Measurements from ENCODE around the gene RFX5. TPM values are rescaled to one million over a fixed set of nuclear protein-coding genes. Genes with fewer than 3 reads are reported as not detected.

RFX5 gene
- total and polyA plus RNA-seq, 2 donors (not counting 3 experiments of a cell fraction or from before 2014, with no cell fraction given) = 23.5 to 52.8 TPM

GRCh38 chr1:151384584-151384983, 37.5 kb upstream of the RFX5 start:
- dilution Hi-C loops (cut with MboI; ENCODE audit: extremely low pct_ligation_motif_present, low sequenced_read_pairs) (no loop called here), intact Hi-C loops (cut with micrococcal nuclease) (no loop called here)
- no peaks in the 10 kb centered on the region for H3K36me3 ChIP-seq (ENCODE audit: control insufficient read depth in 2 of 2, extremely low read depth in 1 of 2, insufficient read depth in 2 of 2, low read length in 2 of 2)
- FAIRE-seq (no peak), DNase-seq (ENCODE audit: low read depth, low spot score) (no peak)
- CTCF ChIA-PET = interaction anchor here (1.9 to 2.7 kb wide), 3 partner anchors 9 to 44 kb away, joined by 7 to 9 read pairs (median 7); no protein-coding TSS in a partner anchor
- H3K9me3 ChIP-seq (replicated peaks; ENCODE audit: control insufficient read depth, insufficient read depth, low read length) = no peaks in the 10 kb centered on the region
- H3K4me2 ChIP-seq (ENCODE audit: insufficient read depth, low read length) = no peak overlapping the region
- no peak overlapping the region for H2AFZ ChIP-seq (ENCODE audit: low read depth, low read length)
- H3K9ac ChIP-seq (replicated peaks; ENCODE audit: extremely low read depth, insufficient read depth, low read length) = no peak overlapping the region
- peaks cover 0 to 5% of the 10 kb centered on the region in 2 experiments for H3K27me3 ChIP-seq (ENCODE audit: control insufficient read depth in 2 of 2, insufficient read depth in 2 of 2, low read length in 2 of 2)
- no peaks in the 10 kb centered on the region for H4K20me1 ChIP-seq (replicated peaks; ENCODE audit: control insufficient read depth, extremely low read depth, insufficient read depth, low read length)
- no peaks in the 10 kb centered on the region for H3K9me1 ChIP-seq (replicated peaks; ENCODE audit: control insufficient read depth, extremely low read depth, insufficient read depth, low read length)
- no peak overlapping the region for H3K4me3 ChIP-seq (replicated peaks in 1 of 3; ENCODE audit: insufficient read depth in 1 of 3, low read depth in 1 of 3, low read length in 3 of 3)
- BruUV-seq (replicated peaks) = no TSS peak
- no peak overlapping the region for H3K27ac ChIP-seq (ENCODE audit: insufficient read depth, low read depth, low read length)
- no peaks in the 10 kb centered on the region for H3K4me1 ChIP-seq (ENCODE audit: control insufficient read depth, extremely low read depth, insufficient read depth, low read length)
- no peaks in the 10 kb centered on the region for H3K79me2 ChIP-seq (ENCODE audit: control insufficient read depth, insufficient read depth, low read length)
- POLR2A ChIA-PET = interaction anchor here (0.6 kb wide), 1 partner anchor 58 kb away, joined by 4 read pairs; no protein-coding TSS in a partner anchor
- TF ChIP-seq EZH2 (IDR thresholded peaks at IDR 0.05; ENCODE audit: borderline replicate concordance, low read depth, low read length, severe bottlenecking) = no peak
- TF ChIP-seq, protein P1, sequence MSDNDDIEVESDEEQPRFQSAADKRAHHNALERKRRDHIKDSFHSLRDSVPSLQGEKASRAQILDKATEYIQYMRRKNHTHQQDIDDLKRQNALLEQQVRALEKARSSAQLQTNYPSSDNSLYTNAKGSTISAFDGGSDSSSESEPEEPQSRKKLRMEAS (IDR thresholded peaks at IDR 0.05; ENCODE audit: insufficient read depth, insufficient read length) = no peak
- no peak for TF ChIP-seq POLR2A (IDR thresholded peaks at IDR 0.05; ENCODE audit: low read depth, low read length)
- TF ChIP-seq MYC (IDR thresholded peaks at IDR 0.05; ENCODE audit: low read depth, low read length) = no peak
- TF ChIP-seq FOS (IDR thresholded peaks at IDR 0.05; ENCODE audit: borderline replicate concordance, insufficient read depth, low read length) = no peak
- TF ChIP-seq JUN (IDR thresholded peaks at IDR 0.05; ENCODE audit: borderline replicate concordance, insufficient read depth, insufficient read length, low read depth) = no peak
- TF ChIP-seq GATA2 (IDR thresholded peaks at IDR 0.05; ENCODE audit: insufficient read depth, insufficient read length, low read depth, low read length) = no peak
- TF ChIP-seq, protein P2, sequence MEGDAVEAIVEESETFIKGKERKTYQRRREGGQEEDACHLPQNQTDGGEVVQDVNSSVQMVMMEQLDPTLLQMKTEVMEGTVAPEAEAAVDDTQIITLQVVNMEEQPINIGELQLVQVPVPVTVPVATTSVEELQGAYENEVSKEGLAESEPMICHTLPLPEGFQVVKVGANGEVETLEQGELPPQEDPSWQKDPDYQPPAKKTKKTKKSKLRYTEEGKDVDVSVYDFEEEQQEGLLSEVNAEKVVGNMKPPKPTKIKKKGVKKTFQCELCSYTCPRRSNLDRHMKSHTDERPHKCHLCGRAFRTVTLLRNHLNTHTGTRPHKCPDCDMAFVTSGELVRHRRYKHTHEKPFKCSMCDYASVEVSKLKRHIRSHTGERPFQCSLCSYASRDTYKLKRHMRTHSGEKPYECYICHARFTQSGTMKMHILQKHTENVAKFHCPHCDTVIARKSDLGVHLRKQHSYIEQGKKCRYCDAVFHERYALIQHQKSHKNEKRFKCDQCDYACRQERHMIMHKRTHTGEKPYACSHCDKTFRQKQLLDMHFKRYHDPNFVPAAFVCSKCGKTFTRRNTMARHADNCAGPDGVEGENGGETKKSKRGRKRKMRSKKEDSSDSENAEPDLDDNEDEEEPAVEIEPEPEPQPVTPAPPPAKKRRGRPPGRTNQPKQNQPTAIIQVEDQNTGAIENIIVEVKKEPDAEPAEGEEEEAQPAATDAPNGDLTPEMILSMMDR (IDR thresholded peaks at IDR 0.05; ENCODE audit: extremely low read depth in 1 of 2, insufficient read depth in 1 of 2, low read depth in 1 of 2, low read length in 2 of 2) = no peak
- no peak for TF ChIP-seq POLR2AphosphoS5 (IDR thresholded peaks at IDR 0.05; ENCODE audit: insufficient read depth, low read depth, low read length)

Data from endothelial cell of umbilical vein (primary cell).